Astrocyte of the cerebellum (primary cell): ENCODE results near the gene EOMES.

Experiments
- DNase-seq: peaks from one replicate; pipeline ENCODE4 v3.0.0-alpha.2; 2011; ENCODE audit warnings: low read depth
- H3K4me3 ChIP-seq: 2 replicates; pipeline ENCODE4 v1.5.1; 2011; ENCODE audit warnings: mild to moderate bottlenecking, low read depth, low read length, moderate library complexity
- CTCF ChIP-seq: IDR thresholded peaks from 2 replicates; pipeline ENCODE4 v1.5.1; 2012; ENCODE audit warnings: low read length, low read depth, moderate library complexity, mild to moderate bottlenecking; ENCODE audit errors: missing control alignments
- in situ Hi-C: cut with HindIII; loops from 2 replicates; pipeline ENCODE4 v1.10.0; 2017; ENCODE audit warnings: low sequenced_read_pairs

EOMES gene

GRCh38 chr3:27666272-27666671 lies 55.9 kb downstream of the EOMES start:
- in situ Hi-C loops, result no loop called here

More at GRCh38 chr3:27666272-27666671, 55.9 kb downstream of the EOMES start:
- DNase-seq, result no peak
- no peak for TF ChIP-seq CTCF
- no peak overlapping the region for H3K4me3 ChIP-seq
